Epidermal melanocyte (primary cell): ENCODE measurements around the gene CR2.
"Not testable (repeated sequence)": the region's sequence is repeated elsewhere in the genome, so short reads cannot be mapped to it uniquely, and the experiment has no call there.

Experiments
- DNase-seq: peaks from one replicate; pipeline ENCODE4 v3.0.0; 2011; ENCODE audit warnings: low spot score; ENCODE audit not compliant: insufficient read length

The CR2 gene

GRCh38 chr1:207504438-207504837, 50.3 kb downstream of the CR2 start:
- no peak for DNase-seq

GRCh38 chr1:207510444-207510843, 56.3 kb downstream of the CR2 start:
- no peak for DNase-seq

GRCh38 chr1:207514890-207515289, 60.8 kb downstream of the CR2 start:
- no peak for DNase-seq

- DNase-seq = no peak
These were observed 62.6 kb downstream of the CR2 start for GRCh38 chr1:207516729-207517128.

GRCh38 chr1:207518608-207519236, 64.6 kb downstream of the CR2 start:
- DNase-seq = no peak

GRCh38 chr1:207519505-207520399, 65.6 kb downstream of the CR2 start:
- no peak for DNase-seq

- DNase-seq = not testable (repeated sequence)
These were observed 66.5 kb downstream of the CR2 start for GRCh38 chr1:207520400-207521345.

- DNase-seq = not testable (repeated sequence)
These were observed 71.1 kb downstream of the CR2 start for GRCh38 chr1:207525239-207525638.

- DNase-seq = not testable (repeated sequence)
These were observed 74.3 kb downstream of the CR2 start for GRCh38 chr1:207528401-207528800.

GRCh38 chr1:207536263-207536662, 82.1 kb downstream of the CR2 start:
- not testable (repeated sequence) for DNase-seq
